GM13976 (cell line): Measurements from ENCODE around the gene CUEDC2.
A peak's percentile ranks its signal among the peaks of the same experiment; 100 is the strongest.

Experiments
- DNase-seq: peaks from one replicate; pipeline ENCODE4 v3.0.0; 2012; ENCODE audit warnings: low spot score
- in situ Hi-C: fragments of 300-500 bp; cut with MboI; formaldehyde crosslinking; loops from one replicate; pipeline ENCODE4 v1.12.0; 2022; ENCODE audit warnings: low sequenced_read_pairs, mixed read lengths, inconsistent platforms; ENCODE audit not compliant: unreplicated experiment
- TF ChIP-seq, protein P1 (sequence below): IDR thresholded peaks from 2 replicates; pipeline ENCODE4 v1.5.1; 2012; ENCODE audit warnings: borderline replicate concordance, mild to moderate bottlenecking; ENCODE audit not compliant: insufficient read depth; ENCODE audit errors: extremely low read depth, missing control alignments, control extremely low read depth

The CUEDC2 gene

GRCh38 chr10:102424145-102424544, 8.2 kb downstream of the CUEDC2 start:
- TF ChIP-seq, protein P1, sequence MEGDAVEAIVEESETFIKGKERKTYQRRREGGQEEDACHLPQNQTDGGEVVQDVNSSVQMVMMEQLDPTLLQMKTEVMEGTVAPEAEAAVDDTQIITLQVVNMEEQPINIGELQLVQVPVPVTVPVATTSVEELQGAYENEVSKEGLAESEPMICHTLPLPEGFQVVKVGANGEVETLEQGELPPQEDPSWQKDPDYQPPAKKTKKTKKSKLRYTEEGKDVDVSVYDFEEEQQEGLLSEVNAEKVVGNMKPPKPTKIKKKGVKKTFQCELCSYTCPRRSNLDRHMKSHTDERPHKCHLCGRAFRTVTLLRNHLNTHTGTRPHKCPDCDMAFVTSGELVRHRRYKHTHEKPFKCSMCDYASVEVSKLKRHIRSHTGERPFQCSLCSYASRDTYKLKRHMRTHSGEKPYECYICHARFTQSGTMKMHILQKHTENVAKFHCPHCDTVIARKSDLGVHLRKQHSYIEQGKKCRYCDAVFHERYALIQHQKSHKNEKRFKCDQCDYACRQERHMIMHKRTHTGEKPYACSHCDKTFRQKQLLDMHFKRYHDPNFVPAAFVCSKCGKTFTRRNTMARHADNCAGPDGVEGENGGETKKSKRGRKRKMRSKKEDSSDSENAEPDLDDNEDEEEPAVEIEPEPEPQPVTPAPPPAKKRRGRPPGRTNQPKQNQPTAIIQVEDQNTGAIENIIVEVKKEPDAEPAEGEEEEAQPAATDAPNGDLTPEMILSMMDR, result no peak
- in situ Hi-C loops, result no loop called here
- DNase-seq, result no peak

GRCh38 chr10:102423372-102423968, 8.9 kb downstream of the CUEDC2 start:
- in situ Hi-C loops, result no loop called here
- no peak for DNase-seq
- TF ChIP-seq, protein P1, result no peak

GRCh38 chr10:102422545-102423129, 9.7 kb downstream of the CUEDC2 start:
- in situ Hi-C loops, result no loop called here
- DNase-seq, result peak; percentile 79
- TF ChIP-seq, protein P1, result peak; percentile 54

- DNase-seq, result no peak
- TF ChIP-seq, protein P1, result no peak
- in situ Hi-C loops, result no loop called here
These were observed 10.4 kb downstream of the CUEDC2 start for GRCh38 chr10:102421757-102422512.

DNA sequence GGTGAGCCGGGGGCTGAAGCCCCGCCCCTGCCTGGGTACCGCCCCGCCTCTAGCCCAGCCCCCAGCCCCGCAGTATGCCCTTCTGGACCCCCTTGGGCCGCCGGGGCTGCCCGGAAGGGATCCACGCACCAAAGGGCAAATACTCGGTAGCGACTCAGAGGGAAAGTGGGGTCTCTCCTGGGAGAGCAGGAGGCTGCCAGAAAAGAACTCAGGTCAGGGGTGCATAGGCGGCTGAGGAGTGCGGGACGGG, 10.9 kb downstream of the CUEDC2 start:
- in situ Hi-C loops, result no loop called here
- DNase-seq, result no peak
- TF ChIP-seq, protein P1, result no peak

- in situ Hi-C loops, result no loop called here
- TF ChIP-seq, protein P1, result no peak
- peak; percentile 97 for DNase-seq
These were observed 11.5 kb downstream of the CUEDC2 start, which contains the start of gene FBXL15 for GRCh38 chr10:102420714-102421506. FBXL15 (plus strand) TSS chr10:102420836; CDS start chr10:102421130, 294 bp downstream.
